HepG2 (cell line): ENCODE data around the gene DPYD. TPM values are rescaled to one million over a fixed set of nuclear protein-coding genes. Genes with fewer than 3 reads are reported as not detected.

Experiments used
- ATAC-seq: fragments of 200-7000 bp; cut with Tn5 transposase; 3 replicates; pipeline ENCODE4 v1.9.1; 2020; ENCODE audit warnings: mild to moderate bottlenecking, moderate library complexity
- BruUV-seq: library from RNA; stranded (reverse); fragments of 400-500 nt; replicated peaks from 2 replicates; lab custom pipeline; 2021; lab: Mats Ljungman, UMichigan
- CTCF ChIA-PET: fragments of 300-600 bp; formaldehyde crosslinking; extraction: SDS; loops from one replicate; lab custom pipeline; 2021; ENCODE audit warnings: low total read pairs, inconsistent platforms, low intra/inter-chr PET ratio; lab: Yijun Ruan, JAX
- POLR2A ChIA-PET: fragments of 350-600 bp; sonication (Branson Sonifier 250); formaldehyde crosslinking; loops from one replicate; lab custom pipeline; 2020; ENCODE audit warnings: antibody characterized with exemption, inconsistent platforms; lab: Yijun Ruan, JAX
- DNase-seq: peaks from one replicate; pipeline ENCODE4 v3.0.0-alpha.2; 2015; ENCODE audit warnings: low spot score
- FAIRE-seq: peaks from 3 replicates; lab custom pipeline; 2011; peaks lifted over from hg19 to GRCh38; lab: Jason Lieb, UNC
- H2AFZ ChIP-seq: one replicate; pipeline ENCODE4 v1.6.1; 2011; ENCODE audit warnings: low read length, inconsistent platforms
- H3K27ac ChIP-seq: fragments of 300-600 bp; 3 replicates; pipeline ENCODE4 v1.8.0; 2011; ENCODE audit warnings: mixed run types, mild to moderate bottlenecking, mixed read lengths, low read length, inconsistent platforms; ENCODE audit not compliant: insufficient read depth; ENCODE audit errors: extremely low read length
- H3K27me3 ChIP-seq, 2 experiments: fragments of 200-600 bp in 1 of 2; 2 replicates in 1 of 2; 3 replicates in 1 of 2; pipeline versions ENCODE4 v1.6.0 to v1.8.0; 2011; ENCODE audit warnings: low read length in 2 of 2, mild to moderate bottlenecking in 2 of 2, moderate library complexity in 2 of 2, inconsistent platforms in 1 of 2; ENCODE audit not compliant: insufficient read depth in 2 of 2, control insufficient read depth in 1 of 2
- H3K36me3 ChIP-seq, 2 experiments: fragments of 200-600 bp in 1 of 2; replicated peaks in 1 of 2; 2 replicates in 1 of 2; 3 replicates in 1 of 2; pipeline versions ENCODE4 v1.5.1 to v1.8.0; 2011; ENCODE audit warnings: low read length in 2 of 2, inconsistent platforms in 1 of 2; ENCODE audit not compliant: insufficient read depth in 2 of 2, control insufficient read depth in 1 of 2
- H3K4me1 ChIP-seq: 2 replicates; pipeline ENCODE4 v1.5.1; 2012; ENCODE audit warnings: low read length, inconsistent platforms; ENCODE audit not compliant: insufficient read depth
- H3K4me2 ChIP-seq: 2 replicates; pipeline ENCODE4 v1.6.0; 2011; ENCODE audit warnings: low read depth, low read length, inconsistent platforms
- H3K4me3 ChIP-seq, 3 experiments: fragments of 200-600 bp in 1 of 3; sonication (generic), shearing (Covaris generic) in 1 of 3; replicated peaks in 1 of 3; 2 replicates each; pipeline ENCODE4 v1.5.1; 2011 to 2016; ENCODE audit warnings: low read length in 3 of 3, inconsistent platforms in 2 of 3, low read depth in 2 of 3, mild to moderate bottlenecking in 2 of 3, control low read depth in 1 of 3, mixed read lengths in 1 of 3; ENCODE audit not compliant: insufficient read depth in 1 of 3
- H3K79me2 ChIP-seq: one replicate; pipeline ENCODE4 v1.6.1; 2011; ENCODE audit warnings: low read length, inconsistent platforms; ENCODE audit not compliant: insufficient read depth
- H3K9ac ChIP-seq: 2 replicates; pipeline ENCODE4 v1.6.0; 2011; ENCODE audit warnings: mild to moderate bottlenecking, low read depth, low read length, inconsistent platforms; ENCODE audit not compliant: insufficient read depth
- H3K9me3 ChIP-seq: 2 replicates; pipeline ENCODE4 v1.5.1; 2012; ENCODE audit warnings: mild to moderate bottlenecking, low read length
- H4K20me1 ChIP-seq: 2 replicates; pipeline ENCODE4 v1.6.0; 2011; ENCODE audit warnings: inconsistent platforms, mild to moderate bottlenecking, low read length, moderate library complexity; ENCODE audit not compliant: insufficient read depth
- E2F2 ChIP-seq: sonication (generic); formaldehyde crosslinking; IDR thresholded peaks from 2 replicates; pipeline ENCODE4 v1.4.0; 2020; ENCODE audit warnings: missing genetic modification reagents, borderline replicate concordance
- ERF ChIP-seq: IDR thresholded peaks from 2 replicates; pipeline ENCODE4 v1.6.1; 2018; ENCODE audit warnings: missing biosample characterization, missing genetic modification reagents
- FOXK2 ChIP-seq: fragments of 450-650 bp; IDR thresholded peaks from 2 replicates; pipeline ENCODE4 v1.6.1; 2016
- MAFK ChIP-seq, 2 experiments: IDR thresholded peaks in 1 of 2; conservative IDR thresholded peaks in 1 of 2; 2 replicates each; pipeline ENCODE4 v1.6.1; 2011; ENCODE audit warnings: improper control_type of control experiment in 2 of 2, low read length in 2 of 2
- NR2F6 ChIP-seq, 2 experiments: IDR thresholded peaks; 2 replicates each; pipeline ENCODE4 v1.6.1; 2016; ENCODE audit warnings: antibody characterized with exemption in 1 of 2, mild to moderate bottlenecking in 1 of 2
- RERE ChIP-seq: IDR thresholded peaks from 2 replicates; pipeline ENCODE4 v1.6.1; 2016; ENCODE audit warnings: low read depth, missing genetic modification reagents, missing compliant biosample characterization
- SMARCC2 ChIP-seq: fragments of 450-650 bp; IDR thresholded peaks from 2 replicates; pipeline ENCODE4 v1.6.1; 2017; ENCODE audit warnings: antibody characterized with exemption, mild to moderate bottlenecking
- USF2 ChIP-seq, 2 experiments: sonication (generic) in 1 of 2; formaldehyde crosslinking in 1 of 2; IDR thresholded peaks; 2 replicates each; pipeline versions ENCODE4 v1.5.1 to v1.6.1; 2011 to 2020; ENCODE audit warnings: borderline replicate concordance in 1 of 2, low read depth in 1 of 2, low read length in 1 of 2, mild to moderate bottlenecking in 1 of 2, missing genetic modification reagents in 1 of 2, moderate library complexity in 1 of 2
- ZNF160 ChIP-seq: sonication (generic); formaldehyde crosslinking; IDR thresholded peaks from 2 replicates; pipeline ENCODE4 v1.8.0; 2022; ENCODE audit warnings: mild to moderate bottlenecking, inconsistent platforms, missing genetic modification reagents
- ZNF207 ChIP-seq: fragments of 450-650 bp; IDR thresholded peaks from 2 replicates; pipeline ENCODE4 v1.6.1; 2016; ENCODE audit warnings: antibody characterized with exemption, borderline replicate concordance
- ZNF580 ChIP-seq: IDR thresholded peaks from 2 replicates; pipeline ENCODE4 v1.6.1; 2016; ENCODE audit warnings: low read depth, borderline replicate concordance
- ZNF660 ChIP-seq: sonication (generic); formaldehyde crosslinking; IDR thresholded peaks from 2 replicates; pipeline ENCODE4 v1.5.1; 2020; ENCODE audit warnings: mild to moderate bottlenecking, low read depth, missing genetic modification reagents, borderline replicate concordance
- WGBS: methylation state at CpG from one replicate; pipeline ENCODE4 v1.1.6; 2017; ENCODE audit warnings: low lambda C conversion rate; 5-methylcytosine and 5-hydroxymethylcytosine counted together
- in situ Hi-C: cut with HindIII; loops from 2 replicates; pipeline ENCODE4 v1.10.0; 2017; ENCODE audit warnings: low pct_unique_long_range_greater_than_20kb; ENCODE audit not compliant: extremely low pct_ligation_motif_present
- intact Hi-C: fragments of 100-400 bp; cut with micrococcal nuclease; formaldehyde crosslinking; loops from one replicate; pipeline ENCODE4 v1.10.0; 2022; ENCODE audit not compliant: unreplicated experiment
- polyA plus RNA-seq, 8 experiments: library from polyadenylated mRNA; depleted of rRNA in 3 of 8; stranded (reverse) in 7 of 8; unstranded in 1 of 8; fragments of >200 nt; fragmentation: Illumina TruSeq in 4 of 8; extraction: Trizol in 4 of 8; gene quantifications; 2 replicates each; pipeline versions ENCODE4 v1.2.1 to v1.2.3, GENCODE V29; 2011 to 2016; ENCODE audit warnings: low read depth in 4 of 8, missing spikeins in 1 of 8, mixed read lengths in 1 of 8; ENCODE audit not compliant: insufficient read depth in 1 of 8
- total RNA-seq, 5 experiments: library from RNA; depleted of rRNA; stranded (reverse); fragments of >200 nt; fragmentation: Illumina TruSeq; extraction: Trizol; gene quantifications; 2 replicates each; pipeline ENCODE4 v1.2.3, GENCODE V29; 2016; ENCODE audit warnings: low read depth in 1 of 5

The DPYD gene
- total and polyA plus RNA-seq, 2 of the 13 experiments (the other 11 are each of a cell fraction or from before 2014, with no cell fraction given), result 1.3 to 3.4 TPM

GRCh38 chr1:97507863-97508262, 413.0 kb downstream of the DPYD start (continued):
- TF ChIP-seq NR2F6 (IDR thresholded peaks at IDR 0.05) (no peak), NR2F6 (CRISPR knock-in tag; IDR thresholded peaks at IDR 0.05) (no peak), SMARCC2 (no peak)

GRCh38 chr1:97506368-97506767, 414.5 kb downstream of the DPYD start:
- Histone ChIP-seq H3K4me1 (peaks cover 5% of the 10 kb centered on the region; the same call in 1 of the 2 replicates), H3K4me3 (no peak overlapping the region), H3K27ac (no peak overlapping the region), H3K9ac (no peak overlapping the region), H3K9me3 (0 out of 2 replicates have a peak, but pooled peaks cover 4% of the 10 kb centered on the region), H4K20me1 (no peaks in the 10 kb centered on the region), H3K36me3 (no peaks in the 10 kb centered on the region), H3K27me3 (no peaks in the 10 kb centered on the region), H3K79me2 (no peaks in the 10 kb centered on the region), H2AFZ (no peak overlapping the region), H3K4me2 (no peak overlapping the region)
- DNase-seq (no peak), FAIRE-seq (no peak), ATAC-seq (no peak)
- POLR2A ChIA-PET, result no interaction called here
- 93% methylated on average over 1 of the region's 1 CpG for WGBS
- intact Hi-C loops (no loop called here), in situ Hi-C loops (no loop called here)
- CTCF ChIA-PET, result no interaction called here
- no TSS peak for BruUV-seq
- TF ChIP-seq USF2 (IDR thresholded peaks at IDR 0.05; ENCODE audit: low read depth, low read length) (no peak), USF2 (CRISPR knock-in tag; IDR thresholded peaks at IDR 0.05; ENCODE audit: borderline replicate concordance) (no peak), E2F2 (CRISPR knock-in tag) (no peak), ZNF660 (CRISPR knock-in tag) (no peak), FOXK2 (no peak), ERF (CRISPR knock-in tag) (no peak), MAFK (conservative IDR thresholded peaks at IDR 0.05 in 1 of 2, IDR thresholded peaks at IDR 0.05 in 1 of 2; ENCODE audit: low read length in 2 of 2) (no peak), ZNF160 (CRISPR knock-in tag) (no peak), ZNF580 (CRISPR knock-in tag) (no peak), ZNF207 (no peak), RERE (CRISPR knock-in tag) (no peak)
